Upper lobe of left lung (tissue), 4 donors: Measurements from ENCODE around the gene SLC22A12.

ENCODE experiments used
- EP300 ChIP-seq, 4 donors: sonication (generic); formaldehyde crosslinking; IDR thresholded peaks; one replicate each; pipeline ENCODE4 v1.5.1; 2017; ENCODE audit warnings: antibody characterized with exemption in 4 of 4, control low read depth in 2 of 4
- POLR2A ChIP-seq, 4 donors: fragments of 450-650 bp; IDR thresholded peaks; one replicate each; pipeline ENCODE4 v1.5.1; 2016 to 2017; ENCODE audit warnings: antibody characterized with exemption in 4 of 4, mild to moderate bottlenecking in 2 of 4
- POLR2AphosphoS5 ChIP-seq, 2 donors: sonication (generic); formaldehyde crosslinking; IDR thresholded peaks; one replicate each; pipeline ENCODE4 v1.5.1; 2017; ENCODE audit warnings: antibody characterized with exemption in 2 of 2
- TF ChIP-seq, protein P1 (sequence below), 6 experiments: fragments of 450-650 bp in 4 of 6; fragments of 200-600 bp in 2 of 6; sonication (generic) in 2 of 6; IDR thresholded peaks; one replicate each; pipeline ENCODE4 v1.5.1; 2016 to 2019; ENCODE audit warnings: antibody characterized with exemption in 6 of 6

- TF ChIP-seq, protein P1, sequence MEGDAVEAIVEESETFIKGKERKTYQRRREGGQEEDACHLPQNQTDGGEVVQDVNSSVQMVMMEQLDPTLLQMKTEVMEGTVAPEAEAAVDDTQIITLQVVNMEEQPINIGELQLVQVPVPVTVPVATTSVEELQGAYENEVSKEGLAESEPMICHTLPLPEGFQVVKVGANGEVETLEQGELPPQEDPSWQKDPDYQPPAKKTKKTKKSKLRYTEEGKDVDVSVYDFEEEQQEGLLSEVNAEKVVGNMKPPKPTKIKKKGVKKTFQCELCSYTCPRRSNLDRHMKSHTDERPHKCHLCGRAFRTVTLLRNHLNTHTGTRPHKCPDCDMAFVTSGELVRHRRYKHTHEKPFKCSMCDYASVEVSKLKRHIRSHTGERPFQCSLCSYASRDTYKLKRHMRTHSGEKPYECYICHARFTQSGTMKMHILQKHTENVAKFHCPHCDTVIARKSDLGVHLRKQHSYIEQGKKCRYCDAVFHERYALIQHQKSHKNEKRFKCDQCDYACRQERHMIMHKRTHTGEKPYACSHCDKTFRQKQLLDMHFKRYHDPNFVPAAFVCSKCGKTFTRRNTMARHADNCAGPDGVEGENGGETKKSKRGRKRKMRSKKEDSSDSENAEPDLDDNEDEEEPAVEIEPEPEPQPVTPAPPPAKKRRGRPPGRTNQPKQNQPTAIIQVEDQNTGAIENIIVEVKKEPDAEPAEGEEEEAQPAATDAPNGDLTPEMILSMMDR (IDR thresholded peaks at IDR 0.05) = no peak
- TF ChIP-seq POLR2A (IDR thresholded peaks at IDR 0.05) (no peak), EP300 (IDR thresholded peaks at IDR 0.05) (no peak), POLR2AphosphoS5 (IDR thresholded peaks at IDR 0.05) (no peak)
Observed at GRCh38 chr11:64571050-64571409, 20.0 kb upstream of the SLC22A12 start.
